HEK293T (cell line): ENCODE measurements around the gene BTBD8.

Experiments
- CTCF ChIA-PET: fragments of 350-600 bp; formaldehyde crosslinking; extraction: SDS; loops from one replicate; lab custom pipeline; 2021; ENCODE audit warnings: antibody characterized with exemption, inconsistent platforms; lab: Yijun Ruan, JAX
- POLR2A ChIA-PET: fragments of 350-600 bp; formaldehyde crosslinking; extraction: SDS; loops from one replicate; lab custom pipeline; 2020; ENCODE audit warnings: antibody characterized with exemption, inconsistent platforms; lab: Yijun Ruan, JAX
- DNase-seq: peaks from one replicate; pipeline ENCODE4 v3.0.0; 2012; ENCODE audit warnings: mixed read lengths; ENCODE audit errors: extremely low spot score
- ARNT ChIP-seq: fragments of 450-650 bp; IDR thresholded peaks from 2 replicates; pipeline ENCODE4 v1.6.1; 2017; ENCODE audit warnings: mild to moderate bottlenecking
- BHLHE40 ChIP-seq: fragments of 450-650 bp; IDR thresholded peaks from 2 replicates; pipeline ENCODE4 v1.6.1; 2016; ENCODE audit warnings: mild to moderate bottlenecking, moderate library complexity, borderline replicate concordance
- CTBP1 ChIP-seq: fragments of 450-650 bp; IDR thresholded peaks from 2 replicates; pipeline ENCODE4 v1.6.1; 2016; ENCODE audit warnings: borderline replicate concordance
- ELF4 ChIP-seq: fragments of 450-650 bp; IDR thresholded peaks from 2 replicates; pipeline ENCODE4 v1.6.1; 2017; ENCODE audit warnings: antibody characterized with exemption
- FOXA1 ChIP-seq: fragments of 450-650 bp; IDR thresholded peaks from 2 replicates; pipeline ENCODE4 v1.6.1; 2016; ENCODE audit warnings: mild to moderate bottlenecking
- FOXK2 ChIP-seq: fragments of 450-650 bp; IDR thresholded peaks from 2 replicates; pipeline ENCODE4 v1.6.1; 2016; ENCODE audit warnings: mild to moderate bottlenecking
- FOXM1 ChIP-seq: fragments of 450-650 bp; IDR thresholded peaks from 2 replicates; pipeline ENCODE4 v1.6.1; 2017; ENCODE audit warnings: mild to moderate bottlenecking, borderline replicate concordance
- HDGF ChIP-seq: fragments of 450-650 bp; IDR thresholded peaks from 2 replicates; pipeline ENCODE4 v1.6.1; 2017; ENCODE audit warnings: antibody characterized with exemption, borderline replicate concordance
- L3MBTL2 ChIP-seq: fragments of 450-650 bp; conservative IDR thresholded peaks from 2 replicates; pipeline ENCODE4 v1.6.1; 2016; ENCODE audit warnings: mild to moderate bottlenecking
- LEF1 ChIP-seq: fragments of 450-650 bp; IDR thresholded peaks from 2 replicates; pipeline ENCODE4 v1.6.1; 2017; ENCODE audit warnings: mild to moderate bottlenecking, borderline replicate concordance
- NFRKB ChIP-seq: fragments of 450-650 bp; IDR thresholded peaks from 2 replicates; pipeline ENCODE4 v1.6.1; 2016; ENCODE audit warnings: mild to moderate bottlenecking, moderate library complexity
- SP1 ChIP-seq: fragments of 450-650 bp; IDR thresholded peaks from 2 replicates; pipeline ENCODE4 v1.6.1; 2017
- SUZ12 ChIP-seq: fragments of 450-650 bp; IDR thresholded peaks from 2 replicates; pipeline ENCODE4 v1.6.1; 2016; ENCODE audit warnings: mild to moderate bottlenecking
- TARDBP ChIP-seq: fragments of 450-650 bp; IDR thresholded peaks from 2 replicates; pipeline ENCODE4 v1.6.1; 2016
- ZNF384 ChIP-seq: fragments of 450-650 bp; IDR thresholded peaks from 2 replicates; pipeline ENCODE4 v1.6.1; 2016
- TF ChIP-seq, protein P1 (sequence below): fragments of 450-650 bp; IDR thresholded peaks from 2 replicates; pipeline ENCODE4 v1.6.1; 2016

BTBD8 gene

DNA sequence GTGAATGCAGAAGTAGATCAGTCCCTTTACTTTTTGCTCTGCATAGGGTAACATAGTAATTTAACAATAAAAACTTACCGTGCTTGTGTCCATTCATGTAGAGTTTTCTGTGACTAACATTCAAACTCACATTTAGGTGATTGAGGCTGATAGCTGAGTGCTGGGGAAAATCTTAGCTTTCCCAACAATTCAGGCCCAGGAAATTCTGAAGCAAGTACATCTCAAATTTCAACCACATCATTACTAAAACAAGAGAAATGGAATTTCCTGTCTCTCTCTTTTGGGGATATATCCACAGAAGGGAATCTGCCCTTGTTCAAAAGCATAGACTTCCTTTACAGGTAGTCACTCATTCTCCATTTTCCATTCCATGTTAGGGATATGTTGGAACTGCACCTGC is 104.5 kb downstream of the BTBD8 start:
- POLR2A ChIA-PET = interaction anchor here (0.6 kb wide), 1 partner anchor 76 kb away, joined by 3 read pairs; no protein-coding TSS in a partner anchor
- no peak for TF ChIP-seq FOXK2
- CTCF ChIA-PET = interaction anchor here (0.5 kb wide), 1 partner anchor 21 kb away, joined by 3 read pairs; no protein-coding TSS in a partner anchor
- no peak for DNase-seq

DNA sequence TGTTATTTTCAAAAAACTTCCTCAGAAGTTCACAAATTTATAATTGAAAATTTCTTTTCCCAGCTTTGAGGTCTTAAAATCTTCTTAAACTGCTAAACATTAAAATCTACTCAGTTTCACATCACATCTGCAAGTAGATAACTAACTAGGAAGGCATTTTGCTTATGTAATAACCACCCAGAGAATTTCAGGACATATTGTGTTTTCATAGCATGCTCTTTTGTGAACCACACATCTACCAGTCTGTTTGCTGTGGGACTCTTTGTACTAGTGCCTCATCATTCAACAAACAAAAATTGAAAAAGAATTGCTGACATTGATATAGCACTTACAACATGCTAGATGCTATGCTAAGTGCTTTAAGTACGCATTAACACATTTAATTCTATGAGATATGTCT is 105.9 kb downstream of the BTBD8 start:
- no peak for DNase-seq
- ChIA-PET POLR2A (no interaction called here), CTCF (no interaction called here)
- no peak for TF ChIP-seq L3MBTL2
- TF ChIP-seq SUZ12 = no peak
- no peak for TF ChIP-seq LEF1
- no peak for TF ChIP-seq FOXM1
- TF ChIP-seq, protein P1, sequence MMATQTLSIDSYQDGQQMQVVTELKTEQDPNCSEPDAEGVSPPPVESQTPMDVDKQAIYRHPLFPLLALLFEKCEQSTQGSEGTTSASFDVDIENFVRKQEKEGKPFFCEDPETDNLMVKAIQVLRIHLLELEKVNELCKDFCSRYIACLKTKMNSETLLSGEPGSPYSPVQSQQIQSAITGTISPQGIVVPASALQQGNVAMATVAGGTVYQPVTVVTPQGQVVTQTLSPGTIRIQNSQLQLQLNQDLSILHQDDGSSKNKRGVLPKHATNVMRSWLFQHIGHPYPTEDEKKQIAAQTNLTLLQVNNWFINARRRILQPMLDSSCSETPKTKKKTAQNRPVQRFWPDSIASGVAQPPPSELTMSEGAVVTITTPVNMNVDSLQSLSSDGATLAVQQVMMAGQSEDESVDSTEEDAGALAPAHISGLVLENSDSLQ = no peak
- no peak for TF ChIP-seq CTBP1
- no peak for TF ChIP-seq ZNF384
- no peak for TF ChIP-seq NFRKB
- TF ChIP-seq SP1 = no peak
- TF ChIP-seq ELF4 = no peak
- no peak for TF ChIP-seq TARDBP
- no peak for TF ChIP-seq BHLHE40
- no peak for TF ChIP-seq ARNT
- TF ChIP-seq HDGF = no peak
- no peak for TF ChIP-seq FOXK2
- no peak for TF ChIP-seq FOXA1

DNA sequence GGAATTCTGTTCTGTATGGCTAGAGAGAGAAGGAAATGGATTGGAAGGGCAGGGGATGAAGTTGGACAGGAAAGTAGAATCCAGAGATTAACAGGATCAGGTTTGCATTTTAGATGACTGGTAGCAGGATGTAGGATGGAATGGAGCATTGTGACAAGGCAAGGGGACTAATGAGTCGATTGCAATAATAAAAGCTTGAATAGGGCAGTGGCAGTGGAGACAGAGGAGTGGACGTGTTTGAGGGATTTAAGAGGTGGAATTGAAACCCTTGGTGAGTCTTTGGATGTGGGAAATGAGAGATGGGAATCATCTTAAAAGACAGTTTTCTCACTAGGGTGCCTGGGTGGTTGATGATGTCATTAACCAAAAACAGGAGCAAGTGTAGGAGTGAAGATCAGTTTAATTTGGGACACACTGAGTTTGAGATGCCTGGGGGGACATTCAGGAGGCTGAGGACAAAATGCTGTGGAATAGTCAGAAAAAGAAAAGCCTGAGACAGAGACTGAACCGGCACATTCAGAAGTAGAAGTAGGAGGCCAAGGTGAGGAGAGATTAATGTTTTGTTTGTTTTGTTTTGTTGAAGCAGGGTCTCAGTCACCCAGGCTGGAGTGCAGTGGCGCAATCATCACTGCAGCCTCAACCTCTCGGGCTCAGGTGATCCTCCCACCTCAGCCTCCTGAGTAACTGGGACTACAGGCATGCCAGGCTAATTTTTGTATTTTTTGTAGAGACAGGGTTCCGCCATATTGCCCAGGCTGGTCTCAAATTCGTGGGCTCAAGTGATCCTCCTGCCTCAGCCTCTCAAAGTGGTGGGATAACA is 108.5 kb downstream of the BTBD8 start:
- POLR2A ChIA-PET = no interaction called here
- CTCF ChIA-PET = no interaction called here
- TF ChIP-seq L3MBTL2 = no peak
- no peak for TF ChIP-seq SP1
- no peak for TF ChIP-seq ELF4
- no peak for TF ChIP-seq FOXM1
- no peak for TF ChIP-seq FOXK2
- no peak for DNase-seq

DNA sequence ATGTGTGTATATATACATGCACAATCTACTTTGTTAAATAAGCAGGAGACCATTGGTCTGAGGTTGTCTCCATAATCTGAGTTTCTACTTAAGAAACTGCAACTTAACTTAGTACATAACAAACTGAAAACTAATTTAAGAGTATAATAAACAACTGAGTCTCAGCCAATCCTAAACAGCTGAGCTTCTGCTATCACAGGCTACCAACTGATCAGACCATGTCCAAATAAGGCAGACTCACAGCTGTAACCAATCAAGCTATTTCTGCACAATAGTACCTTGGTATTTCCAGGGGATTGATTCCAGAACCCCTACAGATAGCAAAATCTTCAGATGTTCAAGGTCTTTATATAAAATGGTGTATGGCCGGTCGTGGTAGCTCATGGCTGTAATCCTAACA is 111.6 kb downstream of the BTBD8 start:
- no peak for TF ChIP-seq BHLHE40
- no peak for TF ChIP-seq ZNF384
- TF ChIP-seq TARDBP = no peak
- TF ChIP-seq LEF1 = no peak
- ChIA-PET POLR2A (no interaction called here), CTCF (interaction anchor here (0.9 kb wide), 1 partner anchor 19 kb away, joined by 3 read pairs; no protein-coding TSS in a partner anchor)
- DNase-seq = no peak

DNA sequence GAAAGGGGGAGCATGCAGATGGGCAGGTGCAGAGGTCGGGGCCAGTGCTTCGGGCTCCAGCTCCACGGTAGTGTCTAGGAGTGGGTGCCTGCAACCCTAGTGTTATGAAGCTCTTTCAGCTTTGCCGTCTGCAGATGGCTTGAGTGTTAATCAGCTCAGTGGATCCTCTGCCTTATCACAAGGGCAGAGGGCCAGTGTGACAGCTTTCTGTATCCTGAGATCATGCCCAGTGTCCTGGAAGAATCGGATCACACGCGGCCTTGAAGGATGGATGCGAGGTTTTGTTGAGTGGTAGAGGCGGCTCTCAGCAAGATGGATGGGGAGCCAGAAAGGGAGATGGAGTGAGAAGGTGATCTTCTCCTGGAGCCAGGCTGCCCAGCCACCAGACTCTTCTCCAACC is 112.1 kb downstream of the BTBD8 start:
- ChIA-PET CTCF (interaction anchor here (0.9 kb wide), 1 partner anchor 20 kb away, joined by 3 read pairs; no protein-coding TSS in a partner anchor), POLR2A (no interaction called here)
- TF ChIP-seq SUZ12 (no peak), TARDBP (no peak), ARNT (no peak), L3MBTL2 (no peak), HDGF (no peak), CTBP1 (no peak), SP1 (no peak), ELF4 (no peak), BHLHE40 (no peak), FOXM1 (no peak), NFRKB (no peak), LEF1 (no peak), ZNF384 (no peak), FOXK2 (no peak), FOXA1 (no peak)
- TF ChIP-seq, protein P1 = no peak
- no peak for DNase-seq

DNA sequence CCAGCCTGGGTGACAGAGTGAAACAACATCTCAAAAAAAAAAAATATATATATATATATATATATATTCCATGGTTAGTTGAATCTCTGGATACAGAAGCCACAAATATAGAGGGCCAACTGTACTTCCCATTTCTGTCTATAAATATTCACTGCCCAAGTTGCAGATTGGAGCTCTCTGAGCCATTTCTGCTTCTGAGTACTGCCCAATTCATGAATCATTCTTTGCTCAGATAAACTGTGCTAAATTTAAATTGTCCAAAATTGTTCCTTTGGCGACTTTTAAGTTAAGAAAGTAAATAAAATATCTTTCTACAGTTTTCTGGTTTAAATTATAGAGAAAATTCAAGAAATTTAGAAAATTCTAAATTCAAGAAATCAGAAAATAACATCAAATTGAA is 114.4 kb downstream of the BTBD8 start:
- no peak for TF ChIP-seq SUZ12
- no peak for TF ChIP-seq FOXM1
- TF ChIP-seq L3MBTL2 = no peak
- TF ChIP-seq ZNF384 = no peak
- no peak for TF ChIP-seq ELF4
- TF ChIP-seq, protein P1 = no peak
- TF ChIP-seq CTBP1 = no peak
- no peak for TF ChIP-seq FOXA1
- TF ChIP-seq FOXK2 = no peak
- no peak for TF ChIP-seq ARNT
- TF ChIP-seq NFRKB = no peak
- no peak for TF ChIP-seq SP1
- no peak for TF ChIP-seq BHLHE40
- no peak for TF ChIP-seq TARDBP
- no peak for TF ChIP-seq HDGF
- TF ChIP-seq LEF1 = no peak
- ChIA-PET CTCF (no interaction called here), POLR2A (no interaction called here)
- DNase-seq = no peak
